Suprapubic skin (tissue), 4 donors: Measurements from ENCODE around the gene FCER1A. TPM values are rescaled to one million over a fixed set of nuclear protein-coding genes. Genes with fewer than 3 reads are reported as not detected.

ENCODE experiments used
- DNase-seq, 2 donors: peaks; one replicate each; pipeline ENCODE4 v3.0.0-alpha.2; 2019; ENCODE audit warnings: low spot score in 2 of 2
- H3K27ac ChIP-seq: fragments of 200-600 bp; sonication (generic); one replicate; pipeline ENCODE4 v1.5.1; 2019
- H3K27me3 ChIP-seq: fragments of 200-600 bp; sonication (generic); one replicate; pipeline ENCODE4 v1.5.1; 2019
- H3K36me3 ChIP-seq: fragments of 200-600 bp; sonication (generic); one replicate; pipeline ENCODE4 v1.5.1; 2019
- H3K4me1 ChIP-seq: fragments of 200-600 bp; sonication (generic); one replicate; pipeline ENCODE4 v1.5.1; 2019
- H3K4me3 ChIP-seq: fragments of 200-600 bp; sonication (generic); one replicate; pipeline ENCODE4 v1.5.1; 2019; ENCODE audit warnings: mild to moderate bottlenecking
- H3K9me3 ChIP-seq: fragments of 200-600 bp; sonication (generic); one replicate; pipeline ENCODE4 v1.5.1; 2019
- CTCF ChIP-seq, 2 donors: fragments of 200-600 bp in 1 of 2; fragments of 450-650 bp in 1 of 2; sonication (generic) in 1 of 2; IDR thresholded peaks; one replicate each; pipeline ENCODE4 v1.5.1; 2016 to 2019; ENCODE audit warnings: antibody characterized with exemption in 2 of 2, mild to moderate bottlenecking in 1 of 2, moderate library complexity in 1 of 2
- EP300 ChIP-seq: sonication (generic); formaldehyde crosslinking; IDR thresholded peaks from one replicate; pipeline ENCODE4 v1.6.1; 2017; ENCODE audit warnings: antibody characterized with exemption
- POLR2A ChIP-seq, 2 donors: fragments of 450-650 bp; IDR thresholded peaks; one replicate each; pipeline ENCODE4 v1.6.1; 2017; ENCODE audit warnings: antibody characterized with exemption in 2 of 2, mild to moderate bottlenecking in 2 of 2, moderate library complexity in 2 of 2
- POLR2AphosphoS5 ChIP-seq, 3 donors: sonication (generic); formaldehyde crosslinking; IDR thresholded peaks; one replicate each; pipeline ENCODE4 v1.6.1; 2017; ENCODE audit warnings: antibody characterized with exemption in 3 of 3
- WGBS: methylation state at CpG from one replicate; pipeline ENCODE4 v1.1.5; 2018; 5-methylcytosine and 5-hydroxymethylcytosine counted together
- total RNA-seq, 4 donors: library from RNA; depleted of rRNA; stranded (reverse); fragments of >200 nt; gene quantifications; one replicate each; pipeline ENCODE4 v1.1.0, GENCODE V29; 2016

FCER1A gene
- total RNA-seq, 4 donors from 2014 or later = 14.3 to 36.9 (median 24.6) TPM

- TF ChIP-seq POLR2AphosphoS5 (IDR thresholded peaks at IDR 0.05) (no peak), EP300 (no peak), CTCF (IDR thresholded peaks at IDR 0.05) (no peak), POLR2A (IDR thresholded peaks at IDR 0.05) (no peak)
- H3K4me1 ChIP-seq = no peaks in the 10 kb centered on the region
- H3K4me3 ChIP-seq = no peak overlapping the region
- no peaks in the 10 kb centered on the region for H3K27me3 ChIP-seq
- H3K27ac ChIP-seq = no peak overlapping the region
- no peaks in the 10 kb centered on the region for H3K9me3 ChIP-seq
- DNase-seq = no peak
- no peaks in the 10 kb centered on the region for H3K36me3 ChIP-seq
These were observed 26.2 kb upstream of the FCER1A start for GRCh38 chr1:159275891-159276290.

GRCh38 chr1:159279773-159280172, 22.4 kb upstream of the FCER1A start:
- Histone ChIP-seq H3K36me3 (no peaks in the 10 kb centered on the region), H3K4me3 (no peak overlapping the region), H3K9me3 (no peaks in the 10 kb centered on the region), H3K27me3 (no peaks in the 10 kb centered on the region), H3K27ac (no peak overlapping the region), H3K4me1 (no peaks in the 10 kb centered on the region)
- WGBS = 68% methylated on average over 5 of the region's 5 CpGs
- no peak for TF ChIP-seq POLR2AphosphoS5 (IDR thresholded peaks at IDR 0.05)
- TF ChIP-seq CTCF (IDR thresholded peaks at IDR 0.05) = no peak
- no peak for TF ChIP-seq POLR2A (IDR thresholded peaks at IDR 0.05)
- no peak for DNase-seq

GRCh38 chr1:159282118-159282517, 20.0 kb upstream of the FCER1A start:
- H3K4me1 ChIP-seq = no peaks in the 10 kb centered on the region
- TF ChIP-seq POLR2AphosphoS5 (IDR thresholded peaks at IDR 0.05) (no peak), CTCF (IDR thresholded peaks at IDR 0.05) (no peak), EP300 (no peak), POLR2A (IDR thresholded peaks at IDR 0.05) (no peak)
- H3K4me3 ChIP-seq = no peak overlapping the region
- H3K36me3 ChIP-seq = no peaks in the 10 kb centered on the region
- no peaks in the 10 kb centered on the region for H3K9me3 ChIP-seq
- WGBS = 35% methylated on average over 2 of the region's 2 CpGs
- DNase-seq = no peak
- no peaks in the 10 kb centered on the region for H3K27me3 ChIP-seq
- no peak overlapping the region for H3K27ac ChIP-seq

- no peak for TF ChIP-seq CTCF (IDR thresholded peaks at IDR 0.05)
- TF ChIP-seq EP300 = no peak
- TF ChIP-seq POLR2A (IDR thresholded peaks at IDR 0.05) = no peak
- TF ChIP-seq POLR2AphosphoS5 (IDR thresholded peaks at IDR 0.05) = no peak
- Histone ChIP-seq H3K36me3 (no peaks in the 10 kb centered on the region), H3K4me3 (no peak overlapping the region), H3K4me1 (no peaks in the 10 kb centered on the region), H3K27me3 (no peaks in the 10 kb centered on the region), H3K27ac (no peak overlapping the region), H3K9me3 (no peaks in the 10 kb centered on the region)
- 56% methylated on average over 2 of the region's 2 CpGs for WGBS
- DNase-seq = no peak
These were observed 13.1 kb upstream of the FCER1A start for GRCh38 chr1:159289060-159289459.

GRCh38 chr1:159291424-159291823, 10.7 kb upstream of the FCER1A start:
- Histone ChIP-seq H3K27me3 (no peaks in the 10 kb centered on the region), H3K9me3 (no peaks in the 10 kb centered on the region), H3K4me1 (no peaks in the 10 kb centered on the region), H3K27ac (no peak overlapping the region), H3K4me3 (no peak overlapping the region), H3K36me3 (no peaks in the 10 kb centered on the region)
- DNase-seq = no peak
- TF ChIP-seq EP300 = no peak
- TF ChIP-seq CTCF (IDR thresholded peaks at IDR 0.05) = no peak
- TF ChIP-seq POLR2AphosphoS5 (IDR thresholded peaks at IDR 0.05) = no peak
- no peak for TF ChIP-seq POLR2A (IDR thresholded peaks at IDR 0.05)
- 93% methylated on average over 1 of the region's 1 CpG for WGBS
